HG03378 (cell line): ENCODE results near the gene OTX2.

Experiments used
- ATAC-seq: cut with Tn5 transposase; IDR thresholded peaks from one replicate; pipeline ENCODE4 v1.9.1; 2021; ENCODE audit warnings: mild to moderate bottlenecking, moderate library complexity; ENCODE audit not compliant: unreplicated experiment

The OTX2 gene

GRCh38 chr14:56810147-56810719 is at the start of gene OTX2:
Gene OTX2 (minus strand): TSS chr14:56810479. CDS start chr14:56805456, 5,023 bp downstream.
- ATAC-seq, result no peak

GRCh38 chr14:56858422-56858821 is 48.1 kb upstream of the OTX2 start:
- no peak for ATAC-seq

GRCh38 chr14:56857216-56857615 is 46.9 kb upstream of the OTX2 start:
- ATAC-seq, result no peak

- ATAC-seq, result no peak
Measured at GRCh38 chr14:56855891-56856461, 45.7 kb upstream of the OTX2 start.

- no peak for ATAC-seq
Measured at GRCh38 chr14:56854325-56854724, 44.0 kb upstream of the OTX2 start.

GRCh38 chr14:56846970-56847930 is 37.0 kb upstream of the OTX2 start:
- no peak for ATAC-seq

GRCh38 chr14:56844406-56845002 is 34.2 kb upstream of the OTX2 start:
- ATAC-seq, result no peak

GRCh38 chr14:56841611-56842010 is 31.3 kb upstream of the OTX2 start:
- no peak for ATAC-seq

GRCh38 chr14:56840221-56840620 is 29.9 kb upstream of the OTX2 start:
- no peak for ATAC-seq

GRCh38 chr14:56829151-56829550 is 18.9 kb upstream of the OTX2 start:
- no peak for ATAC-seq

GRCh38 chr14:56826214-56826613 is 15.9 kb upstream of the OTX2 start:
- ATAC-seq, result no peak

GRCh38 chr14:56821805-56822610 is 11.7 kb upstream of the OTX2 start:
- no peak for ATAC-seq

GRCh38 chr14:56821177-56821576 is 10.9 kb upstream of the OTX2 start:
- ATAC-seq, result no peak

- no peak for ATAC-seq
Measured at GRCh38 chr14:56817396-56817921, 7.2 kb upstream of the OTX2 start.

GRCh38 chr14:56816574-56817391 is 6.5 kb upstream of the OTX2 start:
- ATAC-seq, result no peak

GRCh38 chr14:56815745-56816144 is 5.5 kb upstream of the OTX2 start:
- ATAC-seq, result no peak

GRCh38 chr14:56814969-56815700 is 4.9 kb upstream of the OTX2 start:
- no peak for ATAC-seq

GRCh38 chr14:56814519-56814959 is 4.3 kb upstream of the OTX2 start:
- no peak for ATAC-seq

- no peak for ATAC-seq
Measured at GRCh38 chr14:56813143-56813551, 2.9 kb upstream of the OTX2 start.
